NCI-H1092 treated with DMSO at 0.1 percent for 48 hours (cell line): ENCODE measurements around the gene CORO2B.
A peak's percentile ranks its signal among the peaks of the same experiment; 100 is the strongest.
"Not testable (repeated sequence)": the region's sequence is repeated elsewhere in the genome, so short reads cannot be mapped to it uniquely, and the experiment has no call there.

Experiments used
- DNase-seq: peaks from one replicate; lab custom pipeline; 2025; lab: John Stamatoyannopoulos, UW

CORO2B gene

DNA sequence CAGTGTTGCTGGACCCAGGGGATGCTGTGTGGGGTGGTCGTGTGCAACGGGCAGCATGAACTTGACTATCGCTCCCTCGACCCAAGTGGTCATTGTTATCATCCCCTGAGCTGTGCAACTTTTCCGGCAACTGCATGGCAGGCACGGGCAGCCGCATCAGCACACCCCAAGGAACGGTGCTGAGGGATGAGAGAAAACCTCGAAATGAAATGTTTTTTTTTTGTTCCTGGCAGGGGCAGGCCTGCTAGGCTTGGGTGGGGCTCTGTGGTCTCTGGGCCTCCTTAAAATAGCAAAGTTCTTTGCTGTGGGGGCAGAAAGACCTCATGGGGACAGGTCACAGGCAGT is 51.4 kb downstream of the CORO2B start:
- DNase-seq = no peak

DNA sequence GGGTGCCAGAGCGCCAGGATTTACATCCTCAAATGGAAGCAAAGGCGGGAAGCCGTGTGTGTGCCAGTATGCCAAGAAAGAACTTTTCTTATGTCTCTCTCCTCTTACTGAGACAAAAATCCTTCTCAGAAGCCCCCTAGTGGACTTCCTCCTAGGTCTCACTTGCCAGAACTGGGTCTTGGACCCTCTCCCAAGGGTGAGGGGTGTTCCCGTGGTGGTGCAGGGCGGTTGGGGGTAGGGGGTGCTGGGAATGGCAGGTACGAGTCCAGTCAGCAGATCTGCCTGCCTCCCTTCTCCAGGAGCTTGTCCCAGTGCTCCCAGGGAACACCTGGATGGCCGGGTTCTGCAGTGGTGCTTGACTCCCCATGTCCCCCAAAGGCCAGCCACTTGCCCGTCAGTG is 52.0 kb downstream of the CORO2B start:
- no peak for DNase-seq

DNA sequence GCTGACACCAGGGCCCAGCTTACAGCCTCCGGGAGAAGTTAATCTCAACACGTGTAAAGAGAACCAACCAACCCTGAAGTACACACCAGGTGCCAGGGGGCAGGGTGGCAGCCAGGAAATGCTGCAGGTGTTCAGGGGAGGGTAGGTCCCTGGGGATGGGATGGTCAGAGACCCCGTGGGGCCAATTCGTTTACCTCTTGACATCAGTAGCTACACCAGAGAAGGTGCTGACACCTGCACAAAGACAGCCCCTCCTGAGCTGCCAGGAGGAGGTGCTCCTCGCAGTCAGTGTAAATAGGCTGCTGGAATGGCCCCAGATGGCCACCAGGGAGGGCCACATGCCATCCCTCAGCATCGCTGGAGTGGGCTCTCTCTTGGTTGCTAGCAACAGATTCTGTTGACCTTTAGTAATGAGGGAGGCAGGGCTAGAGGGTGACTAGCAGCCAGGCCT is 52.8 kb downstream of the CORO2B start:
- peak; percentile 60 for DNase-seq

DNA sequence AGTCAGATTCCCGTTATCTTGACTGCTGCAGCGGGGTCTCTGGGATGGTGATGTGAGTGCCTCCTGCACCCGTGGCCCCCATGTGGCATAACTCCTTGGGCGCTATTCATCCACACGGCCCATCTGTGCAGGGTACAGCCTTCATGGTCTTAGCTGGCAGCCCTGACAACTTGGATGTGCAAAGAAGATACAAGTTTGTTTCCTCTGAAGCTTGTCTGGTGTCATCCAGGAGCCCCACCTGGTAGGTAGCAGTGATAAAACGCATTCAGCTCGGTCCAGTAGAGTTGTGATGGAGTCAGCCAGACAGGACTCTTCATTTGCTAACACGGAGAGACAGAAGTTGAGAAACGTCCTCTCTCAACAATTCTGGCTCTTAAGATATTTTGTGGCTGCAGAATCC is 53.3 kb downstream of the CORO2B start:
- DNase-seq = no peak

DNA sequence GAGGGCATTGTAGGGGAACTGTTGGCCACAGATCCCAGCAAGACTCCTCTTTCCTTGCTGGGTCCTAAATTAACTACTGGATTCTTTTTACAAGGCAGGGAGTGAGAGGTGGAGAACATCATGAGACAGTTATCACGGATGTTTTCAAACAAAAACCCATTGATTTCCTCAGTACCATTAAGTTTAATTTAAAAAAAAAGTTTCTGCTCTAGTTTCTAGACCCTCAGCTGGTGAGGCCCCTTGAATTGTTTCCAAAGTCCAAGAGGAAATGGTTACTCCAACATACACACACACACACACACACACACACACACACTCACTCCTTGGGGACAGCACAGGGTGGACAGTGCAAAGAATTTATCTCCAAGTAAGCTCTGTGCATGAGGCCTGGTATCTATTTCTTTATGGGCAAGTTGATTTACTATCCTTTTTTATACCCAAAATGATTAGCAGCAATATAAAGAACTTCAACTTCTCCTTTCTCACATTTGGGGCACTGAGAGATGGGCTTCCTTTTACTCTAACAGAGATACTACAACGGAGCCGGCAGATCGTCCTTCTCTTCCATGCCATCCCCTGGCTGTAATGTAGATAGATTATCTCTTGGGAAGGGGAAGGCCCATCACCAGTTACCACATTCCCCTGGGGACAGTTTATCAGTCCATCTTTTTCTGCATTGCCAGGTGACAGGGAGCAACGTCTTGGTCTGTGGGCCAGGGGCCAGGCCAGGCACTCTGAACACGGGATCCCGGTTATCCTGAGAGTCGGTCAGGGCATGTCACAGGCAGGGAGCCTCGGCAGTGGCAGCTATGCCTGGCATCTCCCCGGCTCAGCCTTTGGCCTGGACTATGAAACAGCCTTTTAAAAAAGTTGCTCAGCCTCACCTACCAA is 54.7 kb downstream of the CORO2B start:
- DNase-seq = no peak

DNA sequence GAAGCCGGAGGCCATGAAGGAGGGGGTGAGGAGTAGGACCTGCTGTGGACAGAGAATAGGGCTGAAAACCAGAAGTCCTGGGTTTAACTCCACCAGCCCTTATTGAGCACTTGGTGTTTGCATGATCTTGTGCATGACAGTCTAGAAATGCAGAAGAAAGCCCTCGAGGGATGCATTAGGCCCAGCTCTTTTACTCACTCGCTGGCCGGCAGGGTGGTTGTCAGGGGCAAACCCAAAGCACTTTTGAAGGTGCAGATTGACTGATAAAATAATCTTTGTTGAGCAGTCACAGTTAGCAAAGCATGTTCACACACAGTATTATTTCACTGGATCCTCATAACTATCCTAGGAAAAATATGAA is 55.3 kb downstream of the CORO2B start:
- DNase-seq = no peak

DNA sequence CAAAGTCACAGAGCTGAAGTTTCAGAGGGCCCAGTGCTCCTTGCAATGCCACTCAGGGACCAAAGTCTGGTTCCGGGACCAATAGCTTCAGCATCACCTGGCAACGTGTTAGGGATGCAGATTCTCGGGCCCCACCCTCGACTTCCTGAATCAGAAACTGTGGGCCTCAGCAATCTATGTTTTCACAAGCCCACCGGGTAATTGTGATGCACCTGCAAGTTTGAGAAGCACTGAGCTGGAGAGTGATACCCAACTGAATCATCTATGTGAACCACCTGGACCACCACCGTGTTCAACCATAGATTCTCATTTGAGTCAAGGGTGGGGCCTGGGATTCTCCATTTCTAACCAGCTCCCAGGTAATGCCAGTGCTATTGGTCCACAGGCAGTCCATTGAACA is 55.7 kb downstream of the CORO2B start:
- DNase-seq = no peak

DNA sequence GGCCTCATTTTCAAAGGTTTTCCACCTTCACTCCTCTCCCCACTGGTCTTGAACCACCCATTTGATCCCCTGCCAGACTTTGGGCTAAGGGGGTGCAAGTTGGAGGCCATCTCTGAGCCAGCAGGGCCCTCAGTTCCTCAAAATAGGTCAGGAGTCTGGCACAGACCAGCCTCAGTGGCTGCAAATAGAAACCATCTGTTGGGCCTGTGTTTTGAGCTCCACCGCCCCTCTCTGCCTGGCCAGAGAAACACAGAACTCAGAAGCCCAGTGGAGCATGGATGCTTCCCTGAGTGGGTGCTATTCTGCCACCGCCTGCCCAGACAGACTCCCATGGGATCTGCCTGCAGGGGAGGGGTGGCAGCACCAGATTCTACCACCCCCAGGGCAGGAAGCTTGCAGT is 56.3 kb downstream of the CORO2B start:
- DNase-seq = peak; percentile 26

DNA sequence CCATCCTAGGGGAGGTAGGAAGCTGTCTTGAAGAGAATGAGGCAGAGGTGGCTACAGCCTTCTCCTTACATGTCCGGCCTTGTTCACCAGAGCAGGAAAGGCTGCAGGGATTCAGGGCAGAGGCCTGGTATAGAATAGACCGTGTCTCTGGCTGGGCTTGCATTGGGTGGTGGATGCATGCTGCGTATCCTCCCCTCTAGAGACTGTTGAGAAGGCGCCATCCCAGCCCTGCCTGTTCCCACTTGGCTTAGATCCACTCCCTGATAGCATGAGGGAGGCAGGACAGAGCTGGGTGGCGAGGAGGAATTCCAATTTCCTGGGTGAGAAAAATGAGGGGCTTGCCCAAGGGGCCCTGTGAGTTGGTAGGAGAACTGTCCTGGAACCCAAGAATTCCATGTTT is 57.5 kb downstream of the CORO2B start:
- DNase-seq = no peak

DNA sequence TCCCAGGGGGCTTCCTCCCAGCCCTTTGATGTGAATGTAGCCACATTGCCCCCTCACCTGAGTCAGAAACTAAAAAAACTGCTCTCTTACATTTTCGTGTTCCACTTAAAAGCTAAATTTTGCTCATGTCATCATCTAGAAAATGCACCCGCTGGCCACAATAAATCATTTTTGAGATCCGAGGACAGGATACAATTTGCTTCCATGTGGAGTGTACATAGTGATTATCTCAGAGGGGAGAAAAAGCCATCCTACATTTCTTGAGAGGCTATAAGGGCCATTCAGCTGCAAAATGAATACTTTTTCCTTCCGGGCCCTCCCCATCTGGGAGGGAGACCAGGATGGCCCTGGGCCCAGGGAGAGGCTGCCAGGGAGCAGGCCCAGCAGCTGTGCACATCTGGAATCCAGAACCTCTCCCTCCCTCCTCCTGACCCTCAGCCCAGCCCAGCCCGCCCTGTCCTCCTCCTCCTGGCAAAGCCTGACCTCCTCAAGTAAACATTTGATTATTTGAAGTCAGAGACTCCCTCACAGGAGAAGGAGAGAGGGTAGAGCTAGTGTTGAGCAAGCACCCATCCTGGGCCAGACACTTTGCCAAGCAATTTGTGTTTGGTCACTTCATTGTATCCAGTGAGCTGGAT is 59.1 kb downstream of the CORO2B start:
- peak; percentile 6 for DNase-seq

DNA sequence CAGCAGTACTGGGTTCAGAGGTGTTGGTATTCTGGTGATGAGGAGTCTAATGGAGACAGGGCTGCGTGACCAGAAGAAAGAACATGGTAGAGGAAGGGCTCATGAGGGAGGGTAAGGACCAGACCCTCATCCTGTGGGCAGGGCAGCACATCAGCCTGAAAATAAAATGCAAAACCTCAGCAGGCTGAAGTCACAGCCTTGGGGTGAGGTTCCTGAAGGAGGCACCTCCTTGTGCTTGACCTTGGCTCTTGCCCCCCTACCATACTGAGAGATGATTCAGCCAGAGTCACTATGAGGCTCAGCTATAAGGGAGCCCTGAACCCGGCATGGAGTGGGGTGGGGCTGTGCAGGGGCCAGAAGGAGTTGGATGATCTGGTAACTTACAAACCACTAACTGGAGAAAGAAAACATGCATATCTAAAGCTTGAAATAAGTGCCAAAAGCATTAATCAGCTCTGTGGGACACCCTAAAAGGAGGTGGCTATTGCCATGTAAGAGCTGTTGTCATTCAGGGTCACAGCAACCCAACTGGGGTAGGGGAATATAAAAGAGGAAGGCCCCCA is 60.2 kb downstream of the CORO2B start:
- DNase-seq = no peak

DNA sequence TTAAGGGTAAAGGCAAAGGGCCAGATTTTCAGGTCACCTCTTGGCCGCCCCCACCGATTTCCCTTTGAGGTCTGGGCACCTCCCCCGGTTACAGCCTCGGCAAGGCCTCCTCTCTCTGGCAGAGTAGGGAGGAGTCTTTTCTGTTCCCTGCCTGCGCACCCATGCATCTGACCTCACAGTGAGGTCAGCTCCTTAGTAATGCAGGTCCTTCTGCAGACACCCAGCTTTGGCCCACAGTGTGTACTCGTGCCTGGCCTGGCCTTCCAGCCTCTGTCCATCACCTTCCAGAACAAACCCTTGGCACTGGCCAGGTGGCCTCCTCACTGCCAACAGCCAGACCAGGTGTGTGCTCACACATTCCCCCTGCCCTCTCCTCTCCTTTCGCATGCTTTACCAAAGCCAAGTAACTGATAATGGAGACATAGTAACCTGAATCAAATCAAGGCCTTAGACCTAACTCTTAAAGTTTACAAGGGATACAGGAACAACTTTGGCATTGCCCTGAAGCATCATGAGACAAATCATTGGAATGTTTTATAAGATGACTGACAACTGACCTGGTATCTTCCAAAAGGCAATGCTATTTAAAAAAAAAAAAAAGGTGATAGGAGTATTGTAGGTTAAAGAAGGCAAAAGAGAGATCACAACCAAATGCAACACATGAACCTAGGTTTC is 61.3 kb downstream of the CORO2B start:
- DNase-seq = no peak

DNA sequence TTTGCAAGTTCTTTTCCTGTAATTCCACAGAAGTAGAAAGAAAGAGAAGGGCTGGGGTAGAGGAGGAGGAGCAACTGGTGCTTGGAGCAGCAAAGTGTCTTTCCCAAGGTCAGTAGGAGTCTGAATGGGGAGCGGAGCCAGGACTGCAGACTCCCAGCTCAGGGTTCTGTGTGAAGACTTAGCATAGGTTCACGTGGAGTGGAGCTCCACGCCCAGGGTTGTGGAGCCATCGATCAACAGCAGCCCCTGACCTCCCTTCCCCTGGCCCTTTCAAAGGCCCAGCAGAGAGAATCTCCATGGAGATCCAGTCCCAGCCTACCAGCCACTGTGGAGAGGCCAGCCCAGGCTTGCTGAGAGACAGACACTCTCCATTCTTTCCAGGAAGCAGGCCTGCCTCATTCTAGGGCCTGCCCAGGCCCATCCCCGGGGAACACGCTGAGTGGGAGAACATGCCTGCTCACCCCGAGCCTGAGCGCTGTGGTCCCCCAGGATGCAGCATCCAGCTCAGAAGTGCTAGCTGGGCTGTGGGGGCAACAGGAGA is 62.1 kb downstream of the CORO2B start:
- DNase-seq = no peak

DNA sequence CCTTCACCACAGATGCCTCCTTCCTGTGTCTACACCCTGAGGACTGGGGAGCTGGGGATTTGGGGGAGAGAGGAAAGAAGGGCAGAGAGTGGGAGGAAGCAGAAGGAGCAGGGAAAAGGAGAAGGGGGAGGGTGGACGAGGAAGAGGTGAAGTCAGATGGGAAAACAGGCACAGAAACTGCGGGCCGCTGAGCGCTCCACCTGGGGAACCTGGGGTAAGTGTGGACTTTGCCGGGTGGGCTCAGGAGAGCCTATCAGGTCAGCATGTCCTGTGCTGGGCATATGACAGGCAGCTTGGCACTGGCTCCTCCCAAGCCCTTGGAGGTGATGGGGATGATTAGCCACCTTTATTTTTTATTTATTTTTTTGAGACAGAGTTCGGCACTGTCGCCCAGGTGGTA is 62.6 kb downstream of the CORO2B start:
- DNase-seq = no peak

DNA sequence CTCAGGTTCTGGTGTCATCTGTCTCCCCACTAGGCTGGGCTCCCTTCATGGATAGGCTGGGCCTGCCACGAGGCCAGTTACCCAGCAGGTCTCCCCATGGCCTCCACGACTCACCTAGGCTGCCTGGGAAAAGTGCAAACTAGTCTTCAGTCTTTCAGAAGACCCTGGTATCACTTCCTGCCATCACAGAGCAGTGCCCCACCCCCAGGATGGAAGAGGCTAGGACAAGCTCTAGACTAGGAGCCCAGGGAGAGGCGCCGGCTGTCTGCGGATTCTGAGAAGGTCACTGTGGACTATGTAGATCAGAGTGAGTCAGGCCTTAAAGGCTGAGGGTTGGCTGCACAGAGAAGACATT is 63.7 kb downstream of the CORO2B start:
- DNase-seq = no peak

DNA sequence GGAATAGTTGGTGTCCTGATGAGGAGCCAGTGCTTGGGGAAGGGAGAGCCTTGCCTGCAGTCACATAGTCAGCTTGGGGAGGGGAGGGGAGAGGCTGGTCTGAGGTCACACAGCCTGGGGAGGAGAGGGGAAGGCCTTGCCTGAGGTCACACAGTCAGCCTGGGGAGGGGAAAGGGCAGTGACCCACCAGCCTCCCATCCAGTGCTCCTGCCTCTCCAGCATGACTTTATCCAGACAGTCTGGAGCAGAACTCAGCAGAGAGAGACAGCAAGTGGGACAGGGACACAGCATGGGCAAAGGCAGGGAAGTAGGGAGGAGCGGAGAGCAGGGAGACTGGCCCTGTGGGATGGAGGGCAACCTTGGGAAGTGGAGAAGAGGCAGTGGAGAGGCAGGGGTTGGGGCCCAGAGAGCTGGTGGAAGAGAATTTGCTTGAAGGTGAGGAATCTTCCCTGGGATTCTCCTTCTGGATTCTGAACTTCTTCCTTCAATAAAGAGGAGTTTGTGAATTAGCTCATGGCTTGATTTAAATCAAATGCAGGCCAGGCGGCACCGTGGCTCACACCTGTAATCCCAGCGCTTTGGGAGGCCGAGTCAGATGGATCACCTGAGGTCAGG is 64.5 kb downstream of the CORO2B start:
- no peak for DNase-seq

DNA sequence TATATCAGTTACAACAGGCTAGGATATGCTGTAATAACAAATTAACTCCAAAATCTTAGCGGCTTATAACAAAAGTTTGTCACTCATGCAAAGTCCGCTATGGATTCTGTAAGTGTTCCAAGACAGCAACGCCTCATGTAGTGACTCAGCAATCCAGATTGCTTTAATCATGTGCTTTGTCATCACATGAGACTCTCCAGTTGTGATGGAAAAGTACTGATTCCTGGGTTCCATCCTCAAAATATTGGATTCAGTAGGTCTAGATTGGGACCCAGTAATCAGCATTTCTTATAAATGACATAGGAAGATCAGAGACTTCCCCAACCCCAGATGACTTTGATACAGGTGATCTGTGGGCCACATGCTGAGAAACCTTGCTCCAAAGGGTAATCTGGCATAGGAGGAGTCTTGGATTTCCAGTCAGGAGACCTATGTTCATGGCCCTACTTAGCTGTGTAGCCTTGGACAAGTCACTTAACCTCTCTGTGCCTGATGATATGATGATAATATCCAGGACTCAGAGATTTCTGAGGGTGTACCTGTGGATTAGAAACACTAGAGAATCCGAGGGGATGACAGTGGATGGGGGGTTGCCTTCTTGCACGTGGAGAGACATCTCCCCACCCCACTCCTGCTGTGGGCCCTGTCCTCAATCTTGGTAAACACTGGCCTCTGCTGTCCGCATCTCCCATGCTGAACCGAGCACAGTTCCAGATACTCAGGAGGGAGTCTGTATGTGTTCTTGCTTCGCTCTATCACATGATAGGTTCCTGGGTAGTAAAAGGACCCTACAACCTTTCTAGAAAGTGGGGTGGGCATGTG is 65.5 kb downstream of the CORO2B start:
- DNase-seq = no peak

DNA sequence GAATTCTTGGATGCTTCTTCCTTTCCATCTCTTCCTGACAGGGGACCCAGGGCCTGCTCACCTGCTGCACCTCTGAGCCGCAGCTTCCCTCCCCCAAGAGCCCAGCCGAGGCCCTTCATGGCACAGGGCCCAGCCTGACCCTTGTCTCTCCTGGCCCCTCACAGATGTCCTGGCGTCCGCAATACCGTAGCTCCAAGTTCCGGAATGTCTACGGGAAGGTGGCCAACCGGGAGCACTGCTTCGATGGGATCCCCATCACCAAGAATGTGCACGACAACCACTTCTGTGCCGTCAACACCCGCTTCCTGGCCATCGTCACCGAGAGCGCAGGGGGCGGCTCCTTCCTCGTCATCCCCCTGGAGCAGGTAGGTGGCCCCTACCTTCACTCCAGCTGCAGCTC is 66.2 kb downstream of the CORO2B start:
- DNase-seq = no peak

DNA sequence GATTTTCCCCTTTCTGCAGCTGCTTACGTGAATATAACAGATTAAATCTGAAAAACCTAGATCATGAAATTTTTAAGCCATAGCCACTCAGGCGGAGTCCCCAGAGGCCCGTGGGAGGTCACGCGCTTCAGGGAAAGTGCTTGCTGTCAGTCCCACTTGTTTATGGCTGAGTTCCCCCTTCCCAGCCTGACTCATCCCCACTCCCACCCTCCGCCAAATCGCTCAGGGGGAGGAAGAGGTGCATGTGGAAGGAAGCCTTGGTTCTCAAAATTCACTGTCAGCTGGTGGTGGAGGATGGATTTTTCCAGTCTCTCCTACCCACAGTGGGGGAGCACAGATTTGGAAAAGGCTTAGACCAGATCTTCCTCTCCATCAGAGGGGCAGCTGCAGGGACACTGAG is 67.4 kb downstream of the CORO2B start:
- no peak for DNase-seq

DNA sequence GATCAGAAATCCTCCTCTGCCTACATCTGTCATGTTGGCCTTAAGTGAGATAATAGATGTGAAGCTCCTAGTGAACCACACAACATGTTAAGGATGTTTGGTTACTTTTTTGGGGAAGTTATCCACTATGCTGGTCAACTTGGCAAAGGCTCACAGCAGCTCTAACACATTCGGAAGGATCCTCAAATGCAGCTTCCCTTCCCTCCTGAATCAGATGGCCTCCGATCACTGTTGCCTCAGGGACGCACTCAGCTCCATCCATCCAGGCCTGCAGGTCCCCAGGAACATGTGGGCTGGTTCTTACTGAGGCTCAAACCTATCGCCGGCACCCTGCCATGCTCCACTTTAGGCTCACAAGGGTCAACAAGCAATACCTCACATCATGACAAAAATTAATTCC is 67.9 kb downstream of the CORO2B start:
- DNase-seq = no peak

DNA sequence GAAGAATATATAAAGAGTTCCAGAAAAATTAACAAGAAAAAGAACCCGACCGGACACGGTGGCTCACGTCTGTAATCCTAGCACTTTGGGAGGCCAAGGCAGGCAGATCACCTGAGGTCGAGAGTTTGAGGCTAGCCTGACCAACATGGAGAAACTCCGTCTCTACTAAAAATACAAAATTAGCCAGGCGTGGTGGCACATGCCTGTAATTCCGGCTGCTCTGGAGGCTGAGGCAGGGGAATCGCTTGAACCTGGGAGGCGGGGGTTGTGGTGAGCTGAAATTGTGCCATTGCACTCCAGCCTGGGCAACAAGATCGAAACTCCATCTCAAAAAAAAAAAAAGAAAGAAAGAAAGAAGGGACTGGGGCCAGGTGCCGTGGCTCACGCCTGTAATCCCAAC is 68.6 kb downstream of the CORO2B start:
- not testable (repeated sequence) for DNase-seq
